GM13977 (cell line): Measurements from ENCODE around the gene CPNE9.

Source experiments
- DNase-seq: peaks from one replicate; pipeline ENCODE4 v3.0.0; 2012; ENCODE audit warnings: low spot score
- in situ Hi-C: fragments of 300-500 bp; cut with MboI; formaldehyde crosslinking; loops from one replicate; pipeline ENCODE4 v1.12.0; 2022; ENCODE audit warnings: low sequenced_read_pairs, low pct_unique_long_range_greater_than_20kb, mixed read lengths, inconsistent platforms; ENCODE audit not compliant: unreplicated experiment
- TF ChIP-seq, protein P1 (sequence below): IDR thresholded peaks from 2 replicates; pipeline ENCODE4 v1.5.1; 2012; ENCODE audit warnings: mild to moderate bottlenecking, control low read depth; ENCODE audit not compliant: insufficient read depth; ENCODE audit errors: extremely low read depth, missing control alignments

The CPNE9 gene

DNA sequence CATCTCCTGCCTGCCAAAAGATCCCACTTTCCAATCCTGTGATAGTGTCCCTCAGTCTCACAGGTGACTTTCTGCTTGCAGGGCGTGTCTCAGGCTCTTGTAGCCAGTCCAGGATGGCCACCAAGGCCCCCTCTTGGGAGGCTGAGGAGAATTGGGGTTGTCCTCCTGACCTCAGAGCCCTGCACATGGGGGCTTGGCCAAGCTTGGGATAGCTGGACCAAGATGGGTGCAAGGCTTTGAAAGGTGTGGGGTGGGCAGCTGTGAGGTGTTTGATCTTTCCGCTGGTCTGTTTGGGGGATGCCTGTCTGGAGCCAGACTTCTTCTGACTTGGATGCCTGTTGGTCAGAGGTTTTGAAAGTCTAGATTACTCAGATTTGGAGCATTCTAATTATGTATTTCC, 12.0 kb upstream of the CPNE9 start:
- DNase-seq = no peak
- in situ Hi-C loops = no loop called here
- TF ChIP-seq, protein P1, sequence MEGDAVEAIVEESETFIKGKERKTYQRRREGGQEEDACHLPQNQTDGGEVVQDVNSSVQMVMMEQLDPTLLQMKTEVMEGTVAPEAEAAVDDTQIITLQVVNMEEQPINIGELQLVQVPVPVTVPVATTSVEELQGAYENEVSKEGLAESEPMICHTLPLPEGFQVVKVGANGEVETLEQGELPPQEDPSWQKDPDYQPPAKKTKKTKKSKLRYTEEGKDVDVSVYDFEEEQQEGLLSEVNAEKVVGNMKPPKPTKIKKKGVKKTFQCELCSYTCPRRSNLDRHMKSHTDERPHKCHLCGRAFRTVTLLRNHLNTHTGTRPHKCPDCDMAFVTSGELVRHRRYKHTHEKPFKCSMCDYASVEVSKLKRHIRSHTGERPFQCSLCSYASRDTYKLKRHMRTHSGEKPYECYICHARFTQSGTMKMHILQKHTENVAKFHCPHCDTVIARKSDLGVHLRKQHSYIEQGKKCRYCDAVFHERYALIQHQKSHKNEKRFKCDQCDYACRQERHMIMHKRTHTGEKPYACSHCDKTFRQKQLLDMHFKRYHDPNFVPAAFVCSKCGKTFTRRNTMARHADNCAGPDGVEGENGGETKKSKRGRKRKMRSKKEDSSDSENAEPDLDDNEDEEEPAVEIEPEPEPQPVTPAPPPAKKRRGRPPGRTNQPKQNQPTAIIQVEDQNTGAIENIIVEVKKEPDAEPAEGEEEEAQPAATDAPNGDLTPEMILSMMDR = no peak

DNA sequence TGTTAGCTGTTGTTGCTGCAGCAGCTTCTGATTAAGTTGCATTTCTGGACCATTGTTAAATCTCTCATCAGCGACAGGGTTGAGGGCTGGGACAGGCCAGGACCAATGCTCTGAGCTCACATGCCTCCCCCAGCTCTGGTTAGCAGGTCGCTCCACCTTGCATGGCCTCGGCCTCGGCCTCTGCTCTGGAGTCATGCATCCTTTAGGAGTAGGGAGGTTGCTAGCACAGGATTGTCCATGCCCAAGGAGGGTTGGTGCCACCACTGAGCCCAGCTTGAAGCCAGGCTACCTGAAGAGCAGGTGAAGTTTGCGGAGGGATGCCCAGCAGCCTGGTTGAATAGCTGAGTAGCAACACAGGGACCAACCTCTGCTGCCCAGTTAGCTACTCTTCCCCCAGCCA, 11.2 kb upstream of the CPNE9 start:
- in situ Hi-C loops = no loop called here
- TF ChIP-seq, protein P1 = no peak
- DNase-seq = no peak

DNA sequence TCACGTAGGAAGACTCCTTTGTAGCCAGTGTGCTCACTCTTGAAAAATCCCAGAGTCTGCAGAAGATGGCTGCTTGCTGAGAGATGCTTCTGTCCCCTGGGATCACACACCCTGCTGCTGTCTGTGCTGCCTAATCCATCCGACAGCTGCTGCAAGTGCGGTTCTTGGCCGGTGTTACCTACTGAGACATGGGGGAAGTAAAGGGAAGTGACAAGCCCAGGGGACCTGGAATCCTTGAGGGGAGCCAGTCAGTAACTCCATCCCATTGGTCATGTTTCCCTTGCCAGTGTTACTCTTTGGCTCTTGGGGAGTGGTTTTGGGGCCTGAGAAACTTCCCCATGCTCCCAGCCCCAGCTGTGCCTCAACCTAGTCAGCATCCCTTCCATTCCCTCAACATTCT, 8.3 kb upstream of the CPNE9 start:
- no peak for DNase-seq
- TF ChIP-seq, protein P1 = no peak
- in situ Hi-C loops = no loop called here

DNA sequence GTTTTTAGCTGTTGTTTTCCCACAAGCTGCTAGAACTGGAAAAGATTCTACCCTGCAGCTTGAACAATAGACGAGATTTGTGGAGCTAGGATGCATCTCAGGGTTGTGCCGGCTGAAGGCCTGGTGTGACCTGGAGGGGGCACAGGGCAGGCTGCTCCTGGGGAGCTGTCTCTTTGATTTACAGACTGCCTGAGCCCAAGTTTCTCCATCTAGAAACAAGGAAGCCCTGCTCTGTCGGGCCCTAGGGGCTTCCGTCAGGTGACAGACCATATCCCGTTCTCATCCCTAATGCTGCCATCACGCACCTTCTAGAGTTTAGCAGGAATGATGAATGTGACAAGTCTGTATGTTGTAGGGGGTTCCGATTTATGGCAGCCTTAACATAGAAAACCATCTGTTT, 7.9 kb upstream of the CPNE9 start:
- TF ChIP-seq, protein P1 = no peak
- DNase-seq = no peak
- in situ Hi-C loops = no loop called here

DNA sequence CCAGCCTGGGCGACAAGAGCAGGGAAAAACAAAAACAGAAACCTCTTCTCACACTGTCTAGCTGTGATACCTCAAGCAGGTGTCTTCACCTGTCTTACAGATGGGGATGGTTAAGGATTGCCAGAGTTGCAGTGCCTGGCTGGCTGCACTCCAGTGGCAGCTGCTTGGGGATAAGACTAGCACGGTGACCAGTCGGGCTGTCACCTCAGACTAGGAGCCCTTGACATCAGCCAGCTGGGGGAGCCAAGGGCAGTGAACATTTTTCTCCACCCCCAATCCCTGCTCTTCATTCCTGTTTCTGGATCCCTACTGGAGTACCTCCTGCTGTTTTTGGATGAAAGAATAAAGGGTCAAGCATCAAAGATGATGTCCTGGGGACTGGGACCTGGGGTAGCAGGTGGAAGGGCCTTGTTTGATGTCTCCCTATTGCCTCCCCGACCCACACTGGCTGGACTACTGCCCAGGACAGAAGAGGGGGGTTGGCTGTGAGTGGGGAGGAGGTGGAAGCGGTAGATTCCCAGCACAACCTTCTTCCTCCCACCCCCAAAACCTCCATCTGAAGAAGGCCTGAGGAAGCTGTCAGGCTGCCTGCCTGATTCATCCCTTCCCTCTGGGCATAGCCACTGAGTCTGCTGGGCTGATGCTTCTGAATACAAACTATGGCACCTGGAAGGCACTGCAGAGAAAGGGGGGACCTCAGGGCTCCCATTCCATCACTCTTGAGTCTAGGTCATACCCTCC, 7.0 kb upstream of the CPNE9 start:
- in situ Hi-C loops = no loop called here
- DNase-seq = no peak
- TF ChIP-seq, protein P1 = no peak

DNA sequence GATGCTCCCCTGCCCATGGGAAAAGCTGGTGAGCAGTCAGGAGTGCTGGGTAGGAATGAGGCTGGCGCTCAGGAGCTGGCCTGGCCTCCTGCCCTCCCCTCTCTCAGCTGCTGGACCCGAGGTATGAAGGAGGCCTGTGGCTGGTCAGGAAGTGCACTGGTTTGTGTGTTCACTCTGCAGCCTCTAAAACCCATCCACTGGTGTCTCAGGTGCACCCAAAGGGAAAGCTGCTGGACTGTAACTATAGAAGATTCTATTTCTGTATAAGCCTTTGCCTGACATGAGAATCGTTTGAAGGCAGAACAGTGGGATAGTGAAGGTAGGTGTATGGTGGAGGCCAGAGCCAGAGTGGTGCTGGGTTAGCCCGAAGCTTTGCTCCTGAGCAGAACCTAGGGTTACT, 5.7 kb upstream of the CPNE9 start:
- TF ChIP-seq, protein P1 = no peak
- in situ Hi-C loops = no loop called here
- no peak for DNase-seq
